GM12878 (cell line): Measurements from ENCODE around the gene CTSO. TPM values are rescaled to one million over a fixed set of nuclear protein-coding genes. Genes with fewer than 3 reads are reported as not detected.

ENCODE experiments used
- ATAC-seq: fragments of 200-7000 bp; cut with Tn5 transposase; 3 replicates; pipeline ENCODE4 v1.9.1; 2020; ENCODE audit warnings: mild to moderate bottlenecking, moderate library complexity
- BruUV-seq: library from RNA; stranded (reverse); fragments of 400-500 nt; replicated peaks from 2 replicates; lab custom pipeline; 2021; lab: Mats Ljungman, UMichigan
- CTCF ChIA-PET: fragments of 300-600 bp; sonication (Branson Sonifier 250); formaldehyde crosslinking; extraction: SDS; loops from one replicate; lab custom pipeline; 2021; ENCODE audit warnings: inconsistent platforms; lab: Yijun Ruan, JAX
- POLR2A ChIA-PET: fragments of 350-600 bp; formaldehyde crosslinking; extraction: SDS; loops from one replicate; lab custom pipeline; 2021; ENCODE audit warnings: inconsistent platforms; lab: Charles Lee
- RAD21 ChIA-PET: fragments of 300-600 bp; sonication (Branson Sonifier 250); formaldehyde crosslinking; loops from one replicate; lab custom pipeline; 2023; ENCODE audit warnings: antibody characterized with exemption; ENCODE audit not compliant: unreplicated experiment; lab: Charles Lee
- SMC1A ChIA-PET: fragments of 300-600 bp; sonication (Branson Sonifier 250); formaldehyde crosslinking; loops from one replicate; lab custom pipeline; 2023; ENCODE audit not compliant: unreplicated experiment, uncharacterized antibody; lab: Charles Lee
- DNase-seq: peaks from one replicate; pipeline ENCODE4 v3.0.0-alpha.2; 2011; ENCODE audit warnings: low read depth, low spot score
- FAIRE-seq: peaks from 3 replicates; lab custom pipeline; 2011; peaks lifted over from hg19 to GRCh38; lab: Jason Lieb, UNC
- H2AFZ ChIP-seq: 2 replicates; pipeline ENCODE4 v1.6.0; 2011; ENCODE audit warnings: low read depth, low read length, control low read depth; ENCODE audit not compliant: control insufficient read depth
- H3K27ac ChIP-seq: 2 replicates; pipeline ENCODE4 v1.5.1; 2011; ENCODE audit warnings: control low read depth; ENCODE audit not compliant: control insufficient read depth, insufficient read depth
- H3K27me3 ChIP-seq, 2 experiments: replicated peaks in 1 of 2; 2 replicates each; pipeline versions ENCODE4 v1.6.0 to v1.6.1; 2011; ENCODE audit warnings: low read length in 1 of 2; ENCODE audit not compliant: control insufficient read depth in 2 of 2, insufficient read depth in 2 of 2
- H3K36me3 ChIP-seq, 2 experiments: 2 replicates each; pipeline ENCODE4 v1.5.1; 2011; ENCODE audit warnings: low read length in 1 of 2; ENCODE audit not compliant: control insufficient read depth in 2 of 2, insufficient read depth in 2 of 2
- H3K4me1 ChIP-seq: 2 replicates; pipeline ENCODE4 v1.6.1; 2011; ENCODE audit warnings: mild to moderate bottlenecking, low read length, moderate library complexity, mixed read lengths; ENCODE audit not compliant: control insufficient read depth, insufficient read depth
- H3K4me2 ChIP-seq: 2 replicates; pipeline ENCODE4 v1.6.0; 2011; ENCODE audit warnings: control low read depth; ENCODE audit not compliant: control insufficient read depth, insufficient read depth
- H3K4me3 ChIP-seq: fragments of 200-600 bp; sonication (generic); 2 replicates; pipeline ENCODE4 v1.5.1; 2016
- H3K79me2 ChIP-seq: 2 replicates; pipeline ENCODE4 v1.6.0; 2011; ENCODE audit warnings: low read length; ENCODE audit not compliant: control insufficient read depth, insufficient read depth
- H3K9ac ChIP-seq: 2 replicates; pipeline ENCODE4 v1.8.0; 2011; ENCODE audit warnings: low read length, control low read depth, mixed read lengths; ENCODE audit not compliant: control insufficient read depth, insufficient read depth
- H3K9me3 ChIP-seq: replicated peaks from 3 replicates; pipeline ENCODE4 v1.5.1; 2011; ENCODE audit warnings: mild to moderate bottlenecking, low read length; ENCODE audit not compliant: control insufficient read depth, insufficient read depth
- H4K20me1 ChIP-seq: 2 replicates; pipeline ENCODE4 v1.6.0; 2011; ENCODE audit not compliant: control insufficient read depth, insufficient read depth
- NFYA ChIP-seq: IDR thresholded peaks from 2 replicates; pipeline ENCODE4 v1.6.1; 2011; ENCODE audit warnings: low read depth, mild to moderate bottlenecking, low read length, improper control_type of control experiment, borderline replicate concordance
- NKRF ChIP-seq: fragments of 450-650 bp; conservative IDR thresholded peaks from 2 replicates; pipeline ENCODE4 v1.6.1; 2017; ENCODE audit warnings: mild to moderate bottlenecking, moderate library complexity
- POLR2AphosphoS2 ChIP-seq: IDR thresholded peaks from 2 replicates; pipeline ENCODE4 v1.6.1; 2011; ENCODE audit warnings: low read depth, mild to moderate bottlenecking, low read length, improper control_type of control experiment, moderate library complexity
- POU2F2 ChIP-seq: IDR thresholded peaks from 3 replicates; pipeline ENCODE4 v1.6.1; 2011; ENCODE audit warnings: low read depth, mild to moderate bottlenecking, low read length, borderline replicate concordance
- RELA ChIP-seq: fragments of 450-650 bp; IDR thresholded peaks from 2 replicates; pipeline ENCODE4 v1.8.0; 2014; ENCODE audit warnings: borderline replicate concordance; ENCODE audit not compliant: partially characterized antibody
- SMAD5 ChIP-seq: IDR thresholded peaks from 2 replicates; pipeline ENCODE4 v1.6.1; 2016; ENCODE audit warnings: antibody characterized with exemption, low read depth
- ZNF384 ChIP-seq: IDR thresholded peaks from 2 replicates; pipeline ENCODE4 v1.6.1; 2012; ENCODE audit warnings: low read depth, mild to moderate bottlenecking, low read length, improper control_type of control experiment, borderline replicate concordance
- WGBS: methylation state at CpG from one replicate; pipeline ENCODE4 v1.1.6; 2016; ENCODE audit warnings: low lambda C conversion rate; ENCODE audit not compliant: insufficient replicate concordance, insufficient coverage; ENCODE audit errors: missing lambda C conversion rate; 5-methylcytosine and 5-hydroxymethylcytosine counted together
- in situ Hi-C: fragments of 300-500 bp; cut with MboI; formaldehyde crosslinking; loops from 9 replicates; pipeline ENCODE4 v1.14.3; 2018; ENCODE audit warnings: mixed read lengths
- intact Hi-C: fragments of 100-400 bp; cut with micrococcal nuclease; formaldehyde crosslinking; loops from one replicate; pipeline ENCODE4 v1.14.2; 2022; ENCODE audit not compliant: unreplicated experiment
- polyA plus RNA-seq, 11 experiments: library from polyadenylated mRNA; depleted of rRNA in 4 of 11; unstranded in 6 of 11; stranded (reverse) in 5 of 11; fragments of >200 nt; fragmentation: Nextera tagmentation in 4 of 11; fragmentation: Illumina TruSeq in 1 of 11; extraction: Ambion mirVana in 4 of 11; extraction: Trizol in 1 of 11; gene quantifications; 1 replicate in 1 of 11; 2 replicates in 10 of 11; pipeline versions ENCODE4 v1.2.1 to v1.2.3, GENCODE V29; 2011 to 2016; ENCODE audit warnings: inconsistent platforms in 2 of 11, missing spikeins in 2 of 11, low read depth in 1 of 11
- total RNA-seq, 4 experiments: library from RNA; depleted of rRNA in 3 of 4; stranded (reverse); fragments of >200 nt in 3 of 4; fragmentation: Illumina TruSeq in 1 of 4; extraction: Trizol in 1 of 4; gene quantifications; 2 replicates each; pipeline versions ENCODE4 v1.2.1 to v1.2.3, GENCODE V29; 2013 to 2021

The CTSO gene
- total and polyA plus RNA-seq, 10 of the 15 experiments (the other 5 are each of a cell fraction or from before 2014, with no cell fraction given) = 3.9 to 9.7 (median 7.0) TPM

- in situ Hi-C loops (no loop called here), intact Hi-C loops (loop anchor here (5.0 kb wide), 2 partner anchors 78 to 307 kb away; no protein-coding TSS in a partner anchor)
- ATAC-seq (peak; percentile 11; the same call in 1 of the 3 replicates), DNase-seq (no peak), FAIRE-seq (no peak)
- Histone ChIP-seq H3K79me2 (no peaks in the 10 kb centered on the region), H4K20me1 (no peaks in the 10 kb centered on the region), H3K4me2 (no peak overlapping the region), H3K27me3 (no peaks in the 10 kb centered on the region), H3K27ac (no peak overlapping the region), H3K9ac (no peak overlapping the region), H3K4me3 (no peak overlapping the region), H3K9me3 (no peaks in the 10 kb centered on the region), H3K4me1 (no peaks in the 10 kb centered on the region), H2AFZ (no peak overlapping the region), H3K36me3 (no peaks in the 10 kb centered on the region)
- ChIA-PET POLR2A (interaction anchor here (0.7 to 2.1 kb wide), 6 partner anchors 9 to 62 kb away, joined by 3 to 7 read pairs (median 3); no protein-coding TSS in a partner anchor), RAD21 (interaction anchor here (1.0 to 1.9 kb wide), 7 partner anchors 9 to 84 kb away, joined by 3 to 12 read pairs (median 3); partner anchors contain the start of genes CTSO and TDO2), SMC1A (interaction anchor here (0.8 to 2.9 kb wide), 13 partner anchors 8 to 260 kb away, joined by 3 to 13 read pairs (median 4); partner anchors contain the start of gene TDO2), CTCF (interaction anchor here (0.7 to 1.6 kb wide), 4 partner anchors 31 to 447 kb away, joined by 3 to 5 read pairs (median 4); no protein-coding TSS in a partner anchor)
- BruUV-seq = no TSS peak
- no peak for TF ChIP-seq SMAD5
- no peak for TF ChIP-seq NFYA
- no peak for TF ChIP-seq RELA
- no peak for TF ChIP-seq NKRF
- no peak for TF ChIP-seq POLR2AphosphoS2
- TF ChIP-seq ZNF384 = no peak
- TF ChIP-seq POU2F2 = no peak
- 19% methylated on average over 2 of the region's 2 CpGs for WGBS
Observed at GRCh38 chr4:155889946-155890345, 63.7 kb downstream of the CTSO start.
